Measurements from ENCODE around the gene EEPD1.
"Not testable (repeated sequence)": the region's sequence is repeated elsewhere in the genome, so short reads cannot be mapped to it uniquely, and the experiment has no call there.

EEPD1 gene

DNA sequence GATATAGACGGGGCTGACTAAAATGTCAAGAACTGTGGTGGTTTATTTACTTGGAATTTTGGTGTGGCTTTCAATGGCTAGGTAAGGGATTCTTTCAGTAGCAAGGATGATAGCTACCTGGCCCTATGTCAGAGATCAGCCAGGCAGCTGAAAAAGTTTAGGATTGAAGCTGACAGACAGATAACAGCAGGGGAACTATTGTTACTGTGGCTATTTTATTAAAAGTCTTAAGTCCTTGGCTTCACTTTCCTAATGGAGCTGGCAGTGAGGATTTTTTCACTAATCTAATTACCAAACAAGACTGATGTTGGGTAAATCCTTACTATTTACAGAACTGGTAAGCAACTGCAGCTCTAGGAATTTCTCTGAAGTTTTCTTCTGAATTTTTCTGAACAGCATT is 164.2 kb downstream of the EEPD1 start:
- DNase-seq (ENCODE audit: low read depth): no peak

DNA sequence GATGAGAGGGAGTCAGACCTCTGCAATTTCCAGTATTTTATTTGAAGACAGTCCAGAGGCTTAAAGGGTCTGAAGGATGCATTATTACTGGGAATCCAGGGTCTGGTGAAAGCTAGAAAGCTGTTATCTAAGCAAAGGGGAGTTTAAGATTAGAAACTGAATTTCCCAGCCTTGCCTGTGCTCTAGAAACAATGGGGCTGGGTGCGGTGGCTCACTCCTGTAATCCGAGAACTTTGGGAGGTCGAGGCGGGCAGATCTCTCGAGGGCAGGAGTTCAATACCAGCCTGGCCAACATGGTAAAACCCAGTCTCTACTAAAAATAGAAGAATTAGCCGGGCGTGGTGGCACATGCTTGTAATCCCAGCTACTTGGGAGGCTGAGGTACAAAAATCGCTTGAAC is 165.1 kb downstream of the EEPD1 start:
- no peak for DNase-seq (ENCODE audit: low read depth)

DNA sequence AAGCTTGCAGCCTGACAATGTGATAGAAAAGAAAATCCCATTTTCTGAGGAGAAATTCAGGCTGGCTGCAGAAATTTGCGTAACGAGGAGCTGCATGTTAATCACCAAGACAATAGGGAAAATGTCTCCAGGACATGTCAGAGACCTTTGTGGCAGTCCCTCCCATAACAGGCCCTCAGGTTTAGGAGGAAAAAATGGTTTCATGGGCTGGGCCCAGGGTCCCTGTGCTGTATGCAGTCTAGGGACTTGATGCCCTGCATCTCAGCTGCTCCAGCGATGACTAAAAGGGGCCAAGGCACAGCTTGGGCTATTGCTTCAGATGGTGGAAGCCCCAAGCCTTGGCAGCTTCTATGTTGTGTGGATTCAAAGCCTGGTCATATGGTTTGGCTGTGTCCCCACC is 168.2 kb downstream of the EEPD1 start:
- DNase-seq (ENCODE audit: low read depth): not testable (repeated sequence)

DNA sequence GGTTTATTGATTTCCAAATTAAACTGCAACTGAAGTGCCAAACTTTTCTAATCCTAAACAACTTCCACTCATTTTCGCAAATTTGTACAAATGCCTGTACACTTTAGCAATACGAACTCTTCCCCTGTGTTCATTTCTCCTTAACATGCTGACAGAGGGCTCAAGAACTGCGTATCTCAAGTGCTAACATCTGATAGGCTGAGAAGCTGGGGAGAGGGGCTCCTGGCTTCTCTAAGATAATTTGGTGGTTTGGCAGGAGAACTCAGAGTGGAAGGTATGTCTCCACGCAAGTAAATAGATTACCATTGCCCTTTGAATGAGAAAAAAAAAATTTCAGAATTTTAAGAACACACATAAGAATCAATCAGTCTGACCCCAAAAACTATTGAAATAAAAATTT is 183.3 kb downstream of the EEPD1 start:
- no peak for DNase-seq (ENCODE audit: low read depth)

DNA sequence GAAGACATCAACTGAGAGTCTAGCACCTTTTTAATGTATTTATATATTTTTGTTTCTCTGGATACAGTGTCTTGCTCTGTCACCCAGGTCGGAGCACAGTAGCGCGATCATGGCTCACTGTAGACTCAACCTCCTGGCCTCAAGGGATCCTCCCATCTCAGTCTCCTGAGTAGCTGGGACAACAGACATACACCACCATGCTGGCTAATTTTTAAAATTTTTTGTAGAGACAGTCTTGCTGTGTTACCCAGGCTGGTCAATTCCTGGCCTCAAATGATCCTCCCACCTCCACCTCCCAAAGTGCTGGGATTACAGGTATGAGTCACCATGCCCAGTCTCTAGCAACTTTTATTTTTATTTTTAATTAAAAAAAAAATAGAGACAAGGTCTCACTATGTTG is 185.2 kb downstream of the EEPD1 start:
- DNase-seq (ENCODE audit: low read depth): no peak

DNA sequence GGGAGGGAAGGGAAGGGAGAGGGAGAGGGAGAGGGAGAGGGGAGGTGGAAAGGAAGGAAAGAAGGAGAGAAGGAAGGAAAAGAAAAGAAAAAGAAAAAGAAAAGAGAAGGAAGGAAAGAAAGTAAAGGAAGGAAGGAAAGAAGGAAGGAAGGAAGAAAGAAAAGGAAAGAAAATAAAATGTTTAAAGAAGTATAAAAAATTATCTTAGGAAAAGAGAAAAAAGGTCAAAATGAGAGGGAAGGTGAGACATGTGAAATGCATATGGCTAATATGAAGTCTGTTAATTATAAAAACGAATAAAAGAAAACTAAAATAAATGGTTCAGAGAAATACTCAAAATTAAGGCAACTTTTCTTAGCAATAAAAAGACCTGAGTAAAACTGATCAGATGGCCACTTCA is 190.5 kb downstream of the EEPD1 start:
- DNase-seq (ENCODE audit: low read depth): no peak

DNA sequence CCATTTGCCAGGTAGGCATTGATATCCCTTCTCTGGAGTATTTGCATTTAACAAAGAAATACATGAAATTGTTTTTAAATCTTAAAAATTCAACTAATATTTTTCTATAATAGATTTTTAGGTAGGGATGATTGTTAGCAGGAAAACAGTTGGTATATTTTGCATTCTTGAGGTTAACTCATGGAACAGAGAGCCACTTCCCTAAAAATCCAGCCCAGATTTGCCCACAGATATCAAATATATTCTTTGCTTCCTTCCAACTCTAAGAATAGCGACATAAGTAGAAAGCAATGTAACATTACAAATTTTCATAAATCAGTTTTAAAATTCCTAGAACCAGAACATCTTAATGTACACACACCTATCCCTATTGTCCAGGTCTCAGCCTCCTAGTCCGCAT is 191.6 kb downstream of the EEPD1 start:
- no peak for DNase-seq (ENCODE audit: low read depth)

DNA sequence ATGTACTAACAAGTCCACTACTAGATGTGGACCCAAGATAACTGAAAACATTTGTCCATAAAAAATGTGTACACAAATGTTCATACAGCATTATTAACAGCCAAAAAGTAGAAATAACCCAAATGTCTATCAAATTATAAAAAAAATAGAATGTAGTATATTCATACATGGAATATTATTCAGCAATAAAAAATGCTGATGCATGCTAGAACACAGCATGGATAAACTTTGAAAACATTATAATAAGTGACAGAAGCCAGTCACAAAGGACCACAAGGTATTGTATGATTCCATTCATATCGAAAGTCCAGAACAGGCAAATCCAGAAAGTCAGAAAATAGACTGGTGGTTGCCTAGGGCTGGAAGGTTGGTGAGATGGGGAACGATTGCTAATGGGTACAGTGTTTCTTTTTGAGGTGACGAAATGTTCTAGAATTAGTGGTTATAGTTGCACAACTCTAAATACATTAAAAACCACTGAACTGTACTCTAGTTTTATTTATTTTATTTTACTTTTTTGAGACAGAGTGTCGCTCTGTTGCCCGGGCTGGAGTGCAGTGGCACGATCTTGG is 193.3 kb downstream of the EEPD1 start:
- DNase-seq (ENCODE audit: low read depth): no peak

DNA sequence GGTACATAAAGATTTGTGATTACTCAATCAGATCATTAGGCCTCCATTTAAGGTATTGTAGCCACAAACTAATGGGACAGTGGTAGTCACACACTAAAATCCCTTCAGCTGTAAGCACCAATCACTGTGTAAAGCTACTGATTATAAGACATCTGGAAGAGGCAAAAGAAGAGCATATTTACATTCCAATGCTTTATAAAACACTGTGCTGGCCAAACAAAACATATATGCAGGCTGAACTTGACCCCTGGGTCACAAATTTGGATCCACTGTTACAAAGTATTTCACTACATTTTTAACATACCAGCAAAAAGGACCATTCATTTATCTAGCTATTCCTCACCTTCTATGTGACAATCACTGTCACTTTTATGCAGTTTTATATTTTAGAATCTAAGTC is 195.2 kb downstream of the EEPD1 start:
- no peak for DNase-seq (ENCODE audit: low read depth)

DNA sequence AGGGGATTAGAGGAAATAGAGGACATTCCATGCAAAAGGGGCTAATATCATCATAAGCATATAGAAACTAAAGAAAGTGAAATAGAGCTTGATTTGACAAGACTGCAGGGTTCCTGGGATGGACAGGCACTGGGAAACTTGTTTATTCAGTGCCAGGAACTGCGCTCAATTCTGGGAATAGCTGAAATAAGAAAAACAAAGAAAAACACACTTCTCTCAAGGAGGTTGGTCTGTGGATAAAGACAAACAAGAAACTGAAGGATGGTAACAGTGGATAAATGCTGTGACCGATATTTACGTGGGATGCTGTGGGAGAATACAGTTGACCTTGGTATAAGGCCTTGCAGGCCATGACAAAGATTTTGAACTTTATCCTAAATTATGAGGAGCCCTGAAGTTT is 195.7 kb downstream of the EEPD1 start:
- no peak for DNase-seq (ENCODE audit: low read depth)

DNA sequence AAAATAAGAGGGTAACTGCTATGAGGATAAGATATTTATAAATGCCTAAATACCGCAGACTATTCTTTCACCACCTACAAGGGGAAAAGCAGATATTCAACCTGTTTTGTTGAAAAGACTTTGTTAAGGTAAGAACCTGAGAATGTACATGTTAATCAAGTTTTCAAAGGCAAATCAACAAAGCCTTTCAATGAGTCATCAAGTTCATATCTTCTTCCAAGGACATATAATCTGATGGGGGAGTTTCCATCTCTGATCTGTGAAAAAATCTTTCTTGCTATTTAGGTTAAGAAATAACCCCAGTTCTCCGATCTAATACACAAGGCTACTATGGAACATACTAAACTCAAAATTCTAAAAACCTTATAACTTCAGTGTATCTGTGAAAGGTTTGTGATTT is 196.6 kb downstream of the EEPD1 start:
- no peak for DNase-seq (ENCODE audit: low read depth)

Data from stimulated activated CD8-positive, alpha-beta memory T cell treated with anti-CD3 and anti-CD28 coated beads, Interleukin-15, amount 100 ng/mL, for 24 hours (primary cell).